Measurements from ENCODE around the gene TBC1D22B.
A peak's percentile ranks its signal among the peaks of the same experiment; 100 is the strongest.
"Not testable (repeated sequence)": the region's sequence is repeated elsewhere in the genome, so short reads cannot be mapped to it uniquely, and the experiment has no call there.

The TBC1D22B gene

GRCh38 chr6:37321516-37322415 is 64.2 kb downstream of the TBC1D22B start:
- no peak for DNase-seq

GRCh38 chr6:37323580-37323979 is 66.0 kb downstream of the TBC1D22B start:
- no peak for DNase-seq

- peak; percentile 73 to 87 (median 85) for DNase-seq
Observed at GRCh38 chr6:37324131-37325033, 66.8 kb downstream of the TBC1D22B start.

GRCh38 chr6:37330345-37330744 is 72.8 kb downstream of the TBC1D22B start:
- not testable (repeated sequence) for DNase-seq

GRCh38 chr6:37331047-37331446 is 73.5 kb downstream of the TBC1D22B start:
- DNase-seq, result no peak

DNA sequence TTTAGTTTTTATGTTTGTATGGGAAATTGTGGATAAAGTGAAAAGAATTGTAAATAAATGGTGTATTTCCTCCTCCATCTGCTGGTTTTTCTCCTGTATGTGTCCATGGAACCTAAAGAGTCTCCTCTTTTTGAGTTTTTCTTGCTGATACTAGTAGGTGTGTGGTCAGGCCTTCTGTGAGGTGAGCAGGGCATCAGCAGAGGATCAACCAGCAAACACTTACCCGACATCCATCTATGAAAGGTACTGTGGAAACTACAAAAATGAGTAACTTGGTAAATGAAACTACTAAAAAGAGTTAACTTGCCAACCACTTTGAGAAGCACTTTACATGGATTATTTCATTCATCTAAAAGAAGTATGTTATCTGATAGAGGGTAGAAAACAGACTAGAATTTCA is 75.3 kb downstream of the TBC1D22B start:
- DNase-seq, result no peak

GRCh38 chr6:37334047-37334446 is 76.5 kb downstream of the TBC1D22B start:
- no peak for DNase-seq

- DNase-seq, result not testable (repeated sequence)
Observed at GRCh38 chr6:37338317-37338716, 80.7 kb downstream of the TBC1D22B start.

DNA sequence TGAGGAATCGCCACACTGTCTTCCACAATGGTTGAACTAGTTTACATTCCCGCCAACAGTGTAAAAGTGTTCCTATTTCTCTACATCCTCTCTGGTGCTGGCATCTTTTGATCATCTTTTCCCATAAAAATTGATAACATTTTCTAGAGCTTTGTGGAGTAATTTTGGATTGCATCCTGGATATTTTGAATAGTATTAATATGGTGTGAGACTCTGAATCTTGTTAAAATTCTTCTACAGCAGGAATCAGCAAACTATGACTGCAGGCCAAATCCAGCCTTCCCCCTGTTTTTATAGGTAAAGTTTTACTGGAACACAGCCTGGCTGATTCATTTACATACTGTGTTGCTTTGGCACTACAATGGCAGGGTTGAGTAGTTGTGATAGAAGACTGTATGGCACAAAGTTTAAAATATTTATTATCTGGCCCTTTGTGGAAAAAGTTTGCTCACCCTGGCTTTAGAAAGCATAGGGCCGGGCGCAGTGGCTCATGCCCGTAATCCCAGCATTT is 81.2 kb downstream of the TBC1D22B start:
- no peak for DNase-seq

- no peak for DNase-seq
Observed at GRCh38 chr6:37339741-37340638, 82.4 kb downstream of the TBC1D22B start.

DNA sequence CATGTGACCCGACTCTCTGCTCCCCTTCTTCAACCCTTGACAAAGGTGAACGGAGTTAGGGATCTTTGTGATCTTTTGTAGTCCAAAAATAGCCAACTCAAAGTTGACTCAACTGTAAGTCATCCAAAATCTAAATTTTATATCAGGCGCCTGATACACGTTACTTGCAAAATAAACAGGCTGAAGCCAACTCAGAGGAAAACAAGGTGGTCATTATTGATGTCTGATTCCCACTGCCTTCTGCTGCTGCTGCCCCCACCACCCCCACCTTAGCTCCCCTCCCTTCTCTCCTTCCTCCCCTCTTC is 83.0 kb downstream of the TBC1D22B start:
- DNase-seq, result no peak

GRCh38 chr6:37343248-37343647 is 85.7 kb downstream of the TBC1D22B start:
- no peak for DNase-seq

GRCh38 chr6:37344308-37344707 is 86.7 kb downstream of the TBC1D22B start:
- no peak for DNase-seq

DNA sequence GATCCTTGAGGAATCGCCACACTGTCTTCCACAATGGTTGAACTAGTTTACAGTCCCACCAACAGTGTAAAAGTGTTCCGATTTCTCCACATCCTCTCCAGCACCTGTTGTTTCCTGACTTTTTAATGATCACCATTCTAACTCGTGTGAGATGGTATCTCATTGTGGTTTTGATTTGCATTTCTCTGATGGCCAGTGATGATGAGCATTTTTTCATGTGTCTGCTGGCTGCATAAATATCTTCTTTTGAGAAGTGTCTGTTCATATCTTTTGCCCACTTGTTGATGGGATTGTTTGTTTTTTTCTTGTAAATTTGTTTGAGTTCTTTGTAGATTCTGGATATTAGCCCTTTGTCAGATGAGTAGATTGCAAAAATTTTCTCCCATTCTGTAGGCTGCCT is 88.2 kb downstream of the TBC1D22B start:
- not testable (repeated sequence) for DNase-seq

DNA sequence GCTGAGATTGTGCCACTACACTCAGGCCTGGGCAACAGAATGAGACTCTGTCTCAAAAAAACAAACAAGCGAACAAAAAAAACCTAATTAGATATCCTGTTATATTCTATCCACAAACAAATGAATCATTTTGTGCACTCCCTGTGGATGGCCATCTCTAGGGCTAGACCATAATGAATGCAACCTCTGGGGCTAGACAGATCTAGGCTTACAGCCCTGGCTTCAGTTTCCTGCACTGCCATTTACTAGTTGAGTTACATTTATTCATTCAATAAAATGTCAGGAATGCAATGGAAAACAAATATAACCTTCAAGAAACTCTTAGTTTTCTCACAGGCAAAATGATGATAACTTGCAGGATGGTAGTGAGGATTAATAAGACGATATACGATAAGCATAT is 89.6 kb downstream of the TBC1D22B start:
- no peak for DNase-seq

- no peak for DNase-seq
Observed at GRCh38 chr6:37347670-37348111, 90.1 kb downstream of the TBC1D22B start.

DNA sequence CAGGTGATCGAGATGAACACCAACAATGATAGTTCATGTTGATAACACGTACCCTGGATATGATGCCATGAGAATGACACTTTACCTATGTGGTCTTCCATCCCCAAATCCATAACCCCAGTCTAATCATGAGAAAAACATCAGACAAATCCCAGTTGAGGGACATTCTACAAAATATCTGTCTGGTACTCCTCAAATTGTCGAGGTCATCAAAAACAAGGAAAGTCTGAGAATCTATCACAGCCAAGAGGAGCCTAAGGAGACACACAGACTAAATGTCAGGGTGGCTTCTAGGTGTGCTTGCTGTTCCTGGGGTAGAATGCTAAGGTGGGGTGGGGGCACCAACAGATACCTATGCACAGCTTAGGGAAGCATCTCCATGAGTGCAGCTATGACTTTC is 93.5 kb downstream of the TBC1D22B start:
- DNase-seq, result no peak

GRCh38 chr6:37352384-37352783 is 94.8 kb downstream of the TBC1D22B start:
- no peak for DNase-seq

GRCh38 chr6:37353761-37354525 is 96.4 kb downstream of the TBC1D22B start, which contains the start of gene RNF8:
Gene RNF8, plus strand, starts transcription at chr6:37353983. Its CDS starts 182 bp downstream, at chr6:37354165.
- DNase-seq, result peak; percentile 90 to 94 (median 92)

DNA sequence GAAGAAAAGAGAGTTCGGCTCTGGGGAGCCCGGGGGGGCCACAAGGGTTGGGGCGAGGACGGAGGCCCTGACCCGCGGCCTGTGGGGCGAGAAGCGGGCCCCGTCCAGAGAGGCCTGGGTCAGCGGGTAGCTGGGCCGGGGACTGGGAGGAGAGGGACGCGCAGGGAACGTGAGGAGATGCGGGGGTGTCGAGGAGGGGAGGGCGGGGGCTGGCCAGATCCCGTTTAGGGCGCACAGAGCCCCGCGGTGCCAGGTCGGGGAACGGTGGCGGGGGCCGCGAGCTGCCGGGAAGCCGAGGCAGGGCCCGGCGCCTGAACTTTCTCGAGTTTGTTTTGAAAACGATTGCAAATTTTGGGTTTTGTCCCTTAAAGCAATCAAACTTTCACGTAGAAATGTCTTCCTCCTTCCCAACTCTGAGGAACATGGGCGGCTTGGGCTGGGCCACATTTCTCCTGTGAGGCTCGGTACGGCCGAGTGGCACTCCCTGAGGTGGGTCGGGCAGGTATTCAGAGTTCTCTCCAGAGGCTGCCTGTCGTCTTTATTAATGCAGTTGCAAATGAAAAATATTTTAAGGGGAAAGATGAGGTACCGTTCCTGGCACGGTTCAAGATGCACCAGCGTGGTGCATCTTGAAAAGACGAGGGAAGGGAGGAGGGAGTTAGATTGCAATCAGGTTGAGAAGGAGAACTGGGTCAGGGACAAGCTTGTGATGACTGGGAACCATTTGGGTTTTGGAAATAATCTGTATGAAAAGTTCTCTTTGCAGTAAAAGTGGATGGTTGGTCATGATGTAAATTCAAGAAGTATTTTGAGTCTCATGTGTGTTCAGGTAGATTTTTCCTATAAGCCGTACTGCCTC is 97.2 kb downstream of the TBC1D22B start:
- peak; percentile 46 to 64 (median 46) for DNase-seq

GRCh38 chr6:37357288-37357687 is 99.7 kb downstream of the TBC1D22B start:
- no peak for DNase-seq

Measured in suppressor macrophage treated with lipopolysaccharide for 1 hour (primary cell).